OCI-LY1 (cell line): ENCODE results near the gene PRCP.

Source experiments
- CTCF ChIP-seq: fragments of 200-600 bp; sonication (generic), shearing (Covaris generic); IDR thresholded peaks from 2 replicates; pipeline ENCODE4 v1.5.1; 2017; ENCODE audit warnings: mild to moderate bottlenecking, antibody characterized with exemption, low read length, moderate library complexity, mixed read lengths
- EZH2 ChIP-seq: fragments of 200-600 bp; sonication (generic), shearing (Covaris generic); IDR thresholded peaks from 2 replicates; pipeline ENCODE4 v1.8.0; 2017; ENCODE audit warnings: borderline replicate concordance, mixed run types, mild to moderate bottlenecking, antibody characterized with exemption, low read length, moderate library complexity, mixed read lengths

GRCh38 chr11:82906236-82906635, 6.0 kb upstream of the PRCP start:
- peak; percentile 67 for TF ChIP-seq CTCF
- TF ChIP-seq EZH2 = no peak
